RWPE2 (cell line): Measurements from ENCODE around the gene CLIC5.

ENCODE experiments used
- ATAC-seq: fragments of 200-7000 bp; cut with Tn5 transposase; 3 replicates; pipeline ENCODE4 v1.9.1; 2021; ENCODE audit warnings: low read depth
- DNase-seq: peaks from one replicate; pipeline ENCODE4 v3.0.0-alpha.2; 2020; ENCODE audit warnings: low spot score
- H3K27ac ChIP-seq: fragments of 450-650 bp; 2 replicates; pipeline ENCODE4 v1.5.1; 2017; ENCODE audit warnings: mild to moderate bottlenecking; ENCODE audit not compliant: poor library complexity, severe bottlenecking
- H3K27me3 ChIP-seq: fragments of 250-450 bp; sonication (Bioruptor Pico); 2 replicates; pipeline ENCODE4 v1.5.1; 2021; ENCODE audit warnings: mild to moderate bottlenecking, moderate library complexity; ENCODE audit not compliant: insufficient read depth, poor library complexity, severe bottlenecking
- H3K36me3 ChIP-seq: fragments of 250-450 bp; sonication (Bioruptor Pico); 2 replicates; pipeline ENCODE4 v1.5.1; 2020; ENCODE audit warnings: low read depth, mild to moderate bottlenecking, moderate library complexity
- H3K4me1 ChIP-seq: fragments of 250-450 bp; sonication (Bioruptor Pico); 2 replicates; pipeline ENCODE4 v1.5.1; 2021; ENCODE audit warnings: mild to moderate bottlenecking, moderate library complexity; ENCODE audit not compliant: insufficient read depth, poor library complexity, severe bottlenecking
- H3K4me3 ChIP-seq: fragments of 250-450 bp; sonication (Bioruptor Pico); 2 replicates; pipeline ENCODE4 v1.5.1; 2021; ENCODE audit warnings: mild to moderate bottlenecking, moderate library complexity; ENCODE audit not compliant: severe bottlenecking
- H3K9me3 ChIP-seq: fragments of 250-450 bp; sonication (Bioruptor Pico); 2 replicates; pipeline ENCODE4 v1.5.1; 2021; ENCODE audit warnings: mild to moderate bottlenecking, moderate library complexity; ENCODE audit not compliant: severe bottlenecking
- CTCF ChIP-seq: fragments of 450-650 bp; IDR thresholded peaks from one replicate; pipeline ENCODE4 v1.5.1; 2017; ENCODE audit warnings: mild to moderate bottlenecking, moderate library complexity; ENCODE audit not compliant: poor library complexity, severe bottlenecking

CLIC5 gene

GRCh38 chr6:45951321-45952167 is 64.1 kb downstream of the CLIC5 start:
- H3K4me1 ChIP-seq = no peaks in the 10 kb centered on the region
- no peak for DNase-seq
- no peak overlapping the region for H3K27ac ChIP-seq
- ATAC-seq = no peak
- no peaks in the 10 kb centered on the region for H3K9me3 ChIP-seq
- no peaks in the 10 kb centered on the region for H3K36me3 ChIP-seq
- H3K27me3 ChIP-seq = no peaks in the 10 kb centered on the region
- no peak overlapping the region for H3K4me3 ChIP-seq
- TF ChIP-seq CTCF = no peak

- TF ChIP-seq CTCF = no peak
- Histone ChIP-seq H3K4me3 (no peak overlapping the region), H3K27me3 (no peaks in the 10 kb centered on the region), H3K27ac (no peak overlapping the region), H3K9me3 (no peaks in the 10 kb centered on the region), H3K4me1 (no peaks in the 10 kb centered on the region), H3K36me3 (no peaks in the 10 kb centered on the region)
- no peak for DNase-seq
- peak; percentile 58; the same call in 2 of the 3 replicates for ATAC-seq
These were observed 66.4 kb downstream of the CLIC5 start for GRCh38 chr6:45949256-45949655.

- DNase-seq (no peak), ATAC-seq (no peak)
- Histone ChIP-seq H3K36me3 (no peaks in the 10 kb centered on the region), H3K9me3 (no peaks in the 10 kb centered on the region), H3K27ac (no peak overlapping the region), H3K27me3 (no peaks in the 10 kb centered on the region), H3K4me1 (no peaks in the 10 kb centered on the region), H3K4me3 (no peak overlapping the region)
- TF ChIP-seq CTCF = no peak
These were observed 67.9 kb downstream of the CLIC5 start for GRCh38 chr6:45947807-45948206.

GRCh38 chr6:45946887-45947286 is 68.8 kb downstream of the CLIC5 start:
- no peaks in the 10 kb centered on the region for H3K27me3 ChIP-seq
- DNase-seq = no peak
- ATAC-seq = peak; percentile 36; the same call in 1 of the 3 replicates

More at GRCh38 chr6:45946887-45947286, 68.8 kb downstream of the CLIC5 start:
- Histone ChIP-seq H3K36me3 (no peaks in the 10 kb centered on the region), H3K4me1 (no peaks in the 10 kb centered on the region), H3K4me3 (no peak overlapping the region), H3K9me3 (no peaks in the 10 kb centered on the region), H3K27ac (no peak overlapping the region)
- TF ChIP-seq CTCF = no peak
